ENCODE results near the gene SLC34A3. TPM values are rescaled to one million over a fixed set of nuclear protein-coding genes. Genes with fewer than 3 reads are reported as not detected.

SLC34A3 gene
- total and polyA plus RNA-seq, 2 donors (not counting 1 experiment from before 2014, with no cell fraction given) = not detected

GRCh38 chr9:137241490-137242268, 11.0 kb downstream of the SLC34A3 start:
- WGBS (ENCODE audit: insufficient coverage) = 7% methylated on average over 73 of the region's 83 CpGs
- Mint-ChIP-seq H3K4me3 (peak overlapping the region; percentile 92), H3K27ac (peak overlapping the region; percentile 82), H3K9me3 (ENCODE audit: insufficient read depth) (no peaks in the 10 kb centered on the region), H3K27me3 (no peaks in the 10 kb centered on the region), H3K4me1 (peaks cover 38% of the 10 kb centered on the region)
- Histone ChIP-seq H3K4me1 (ENCODE audit: control insufficient read depth in 2 of 2, insufficient read depth in 2 of 2, low read length in 2 of 2) (peaks cover 23 to 46% of the 10 kb centered on the region in 2 donors), H3K9me3 (ENCODE audit: control extremely low read depth in 1 of 3, control insufficient read depth in 2 of 3, insufficient read depth in 1 of 3, low read length in 2 of 3) (no peaks in the 10 kb centered on the region), H2AFZ (ENCODE audit: insufficient read depth, low read depth, low read length, poor library complexity, severe bottlenecking) (no peak overlapping the region), H3K79me2 (ENCODE audit: control insufficient read depth, insufficient read depth, low read length) (peaks cover 56% of the 10 kb centered on the region), H3K4me3 (ENCODE audit: control extremely low read depth in 1 of 5, extremely low read depth in 1 of 5, insufficient read depth in 1 of 5, low read depth in 2 of 5, low read length in 4 of 5) (peak overlapping the region; percentile 26 to 76 (median 55)), H4K20me1 (ENCODE audit: control insufficient read depth, insufficient read depth, low read length, poor library complexity, severe bottlenecking) (peaks cover 51% of the 10 kb centered on the region), H3K27me3 (replicated peaks in 1 of 4; ENCODE audit: control extremely low read depth in 1 of 4, control insufficient read depth in 3 of 4, insufficient read depth in 4 of 4, low read length in 3 of 4) (no peaks in the 10 kb centered on the region), H3K36me3 (replicated peaks in 1 of 2; ENCODE audit: control extremely low read depth in 1 of 2, control insufficient read depth in 1 of 2, extremely low read depth in 1 of 2, insufficient read depth in 2 of 2, low read length in 1 of 2) (peaks cover 0 to 20% of the 10 kb centered on the region in 2 experiments), H3K27ac (ENCODE audit: low read length in 2 of 2) (peak overlapping the region; percentile 54 to 77), H3K9ac (ENCODE audit: low read length) (peak overlapping the region; percentile 80), H3K4me2 (replicated peaks; ENCODE audit: low read depth, low read length, poor library complexity, severe bottlenecking) (peak overlapping the region; percentile 96)
- no peak for TF ChIP-seq EZH2 (IDR thresholded peaks at IDR 0.05; ENCODE audit: borderline replicate concordance, insufficient read depth, low read depth, low read length, poor library complexity, severe bottlenecking)
- TF ChIP-seq CTCF (IDR thresholded peaks at IDR 0.05) = no peak
- DNase-seq (peak; percentile 50), ATAC-seq (ENCODE audit: low read depth) (peak; percentile 13)
- intact Hi-C loops (cut with micrococcal nuclease) = loop anchor here (1.0 kb wide), 5 partner anchors 14 to 154 kb away; partner anchors contain the start of genes ANAPC2, NELFB, SSNA1 and TPRN
- POLR2A ChIA-PET = interaction anchor here (0.7 to 2.1 kb wide), 15 partner anchors 12 to 340 kb away, joined by 3 to 29 read pairs (median 4); partner anchors contain the start of genes NELFB, NRARP, PAXX and RNF224
- CTCF ChIA-PET = interaction anchor here (1.0 to 8.9 kb wide), 6 partner anchors 13 to 177 kb away, joined by 3 to 76 read pairs (median 8); partner anchors contain the start of genes ANAPC2, CYSRT1, NELFB and RNF208

Measured in B cell (primary cell).